Measurements from ENCODE around the gene KAZALD1.

GRCh38 chr10:101054351-101054750 lies 7.4 kb upstream of the KAZALD1 start:
- no peak for TF ChIP-seq TCF7 (IDR thresholded peaks at IDR 0.05; ENCODE audit: borderline replicate concordance)
- no peak for TF ChIP-seq CREB1 (IDR thresholded peaks at IDR 0.05; ENCODE audit: low read depth)
- TF ChIP-seq MXI1 (IDR thresholded peaks at IDR 0.05; ENCODE audit: low read depth, low read length), result no peak
- TF ChIP-seq EZH2 (IDR thresholded peaks at IDR 0.05; ENCODE audit: borderline replicate concordance, control insufficient read depth, low read depth, low read length), result no peak
- TF ChIP-seq PAX8 (IDR thresholded peaks at IDR 0.05), result no peak
- no peak for TF ChIP-seq CTCF (IDR thresholded peaks at IDR 0.05 in 2 of 3, conservative IDR thresholded peaks at IDR 0.05 in 1 of 3; ENCODE audit: control insufficient read depth in 2 of 3, extremely low read depth in 1 of 3, insufficient read depth in 1 of 3, low read depth in 3 of 3, low read length in 3 of 3)
- TF ChIP-seq POLR2A (IDR thresholded peaks at IDR 0.05; ENCODE audit: low read depth, low read length), result no peak
- no peak for TF ChIP-seq ZZZ3 (IDR thresholded peaks at IDR 0.05; ENCODE audit: control insufficient read depth, insufficient read length, low read depth)
- TF ChIP-seq EP300 (IDR thresholded peaks at IDR 0.05; ENCODE audit: borderline replicate concordance in 1 of 2, control insufficient read depth in 1 of 2, low read depth in 2 of 2, low read length in 2 of 2), result no peak
- TF ChIP-seq REST (IDR thresholded peaks at IDR 0.05; ENCODE audit: low read depth, low read length), result no peak
- no peak for TF ChIP-seq CEBPZ (IDR thresholded peaks at IDR 0.05; ENCODE audit: low read depth, low read length)
- no peak for TF ChIP-seq ZNF384 (IDR thresholded peaks at IDR 0.05; ENCODE audit: borderline replicate concordance, low read depth, low read length)
- no peak for TF ChIP-seq EGR1 (IDR thresholded peaks at IDR 0.05; ENCODE audit: borderline replicate concordance in 1 of 2, low read depth in 2 of 2, low read length in 2 of 2)
- TF ChIP-seq ZBTB4 (CRISPR knock-in tag; IDR thresholded peaks at IDR 0.05), result no peak

All from GM12878 (cell line).